ENCODE data around the gene ITPKA.

ITPKA gene

DNA sequence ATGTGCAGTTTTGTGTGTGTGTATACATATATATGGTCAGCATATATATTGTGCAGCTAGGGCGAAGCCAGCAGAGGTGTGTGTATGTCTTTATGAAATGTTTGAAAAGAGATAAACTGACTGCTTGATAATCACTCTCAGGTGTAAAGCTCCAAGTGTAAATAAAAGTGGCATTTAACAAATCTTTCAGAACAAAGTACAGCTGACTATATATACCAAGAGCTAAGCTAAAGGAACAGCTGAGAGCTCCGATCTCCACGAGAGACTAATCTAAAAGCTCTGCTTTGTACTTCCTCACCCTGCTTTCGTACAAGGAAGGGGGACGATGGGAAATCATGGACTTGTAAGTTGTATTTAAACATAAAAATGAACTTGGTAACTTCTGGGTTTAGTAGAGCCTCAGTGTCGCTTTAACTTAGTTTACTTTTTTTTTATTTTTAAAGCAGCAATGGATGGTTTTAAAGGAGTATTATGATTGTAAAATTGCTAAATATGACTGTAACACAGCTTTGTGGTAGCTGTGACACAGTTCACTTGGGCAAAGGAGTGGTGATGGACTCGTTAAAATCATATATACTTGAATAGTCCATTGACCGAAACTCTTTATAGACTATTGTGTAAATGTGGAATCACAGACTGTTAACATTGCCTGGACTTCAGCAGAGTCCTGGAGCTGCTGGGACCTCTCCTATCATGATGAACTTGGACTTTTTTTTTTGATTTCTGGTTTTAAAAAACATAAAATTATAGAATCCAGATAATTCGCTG is 11.4 kb upstream of the ITPKA start:
- no peak for TF ChIP-seq POLR2A (IDR thresholded peaks at IDR 0.05; ENCODE audit: low read depth, low read length)
- FAIRE-seq (no peak), DNase-seq (ENCODE audit: insufficient read length, low spot score) (no peak)

- TF ChIP-seq POLR2A (IDR thresholded peaks at IDR 0.05; ENCODE audit: low read depth, low read length) = no peak
- FAIRE-seq (no peak), DNase-seq (ENCODE audit: insufficient read length, low spot score) (no peak)
These were observed 10.6 kb upstream of the ITPKA start for GRCh38 chr15:41483115-41483514.

GRCh38 chr15:41483519-41483918 is 10.2 kb upstream of the ITPKA start:
- no peak for DNase-seq (ENCODE audit: insufficient read length, low spot score)
- FAIRE-seq = no peak
- TF ChIP-seq POLR2A (IDR thresholded peaks at IDR 0.05; ENCODE audit: low read depth, low read length) = no peak

- DNase-seq (ENCODE audit: insufficient read length, low spot score) (no peak), FAIRE-seq (no peak)
- no peak for TF ChIP-seq POLR2A (IDR thresholded peaks at IDR 0.05; ENCODE audit: low read depth, low read length)
These were observed 8.6 kb upstream of the ITPKA start for GRCh38 chr15:41484937-41485625.

- FAIRE-seq = no peak
- no peak for TF ChIP-seq POLR2A (IDR thresholded peaks at IDR 0.05; ENCODE audit: low read depth, low read length)
- DNase-seq (ENCODE audit: insufficient read length, low spot score) = no peak
These were observed 7.4 kb upstream of the ITPKA start for GRCh38 chr15:41486286-41486685.

DNA sequence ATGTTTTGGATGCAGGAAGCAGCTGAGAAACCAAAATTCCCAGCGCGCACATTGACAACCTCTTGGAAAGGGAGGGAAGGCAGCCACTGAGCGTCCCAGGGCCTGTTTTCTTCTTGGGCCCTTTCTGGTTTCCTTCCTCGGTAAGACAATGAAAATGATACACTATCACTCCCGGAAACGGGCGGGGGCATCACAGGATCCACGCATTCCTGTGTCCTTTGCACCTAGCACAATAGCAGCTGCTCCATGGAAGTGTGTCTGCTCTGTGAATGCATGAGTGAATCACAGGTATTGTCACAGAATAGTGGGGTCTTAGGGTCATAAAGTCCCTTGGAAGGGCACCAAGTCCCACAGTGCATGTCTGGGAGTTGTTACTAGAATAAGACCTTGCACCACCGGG is 6.3 kb upstream of the ITPKA start:
- FAIRE-seq (no peak), DNase-seq (ENCODE audit: insufficient read length, low spot score) (no peak)
- no peak for TF ChIP-seq POLR2A (IDR thresholded peaks at IDR 0.05; ENCODE audit: low read depth, low read length)

DNA sequence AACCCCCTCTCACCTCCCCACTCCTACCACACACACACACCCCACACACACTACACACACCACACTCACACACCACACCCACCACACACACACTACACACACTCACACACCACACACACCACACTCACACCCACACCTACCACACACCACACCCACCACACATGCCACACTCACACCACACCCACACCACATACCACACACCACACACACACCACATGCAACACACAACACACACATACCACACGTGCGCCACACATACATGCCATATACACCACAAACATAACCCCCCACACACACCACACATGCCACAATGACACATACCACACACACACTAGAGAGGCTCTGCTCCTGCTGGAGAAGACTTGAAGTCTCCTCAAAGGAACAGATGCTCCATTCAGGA is 5.9 kb upstream of the ITPKA start:
- DNase-seq (ENCODE audit: insufficient read length, low spot score) = no peak
- FAIRE-seq = no peak
- TF ChIP-seq POLR2A (IDR thresholded peaks at IDR 0.05; ENCODE audit: low read depth, low read length) = no peak

DNA sequence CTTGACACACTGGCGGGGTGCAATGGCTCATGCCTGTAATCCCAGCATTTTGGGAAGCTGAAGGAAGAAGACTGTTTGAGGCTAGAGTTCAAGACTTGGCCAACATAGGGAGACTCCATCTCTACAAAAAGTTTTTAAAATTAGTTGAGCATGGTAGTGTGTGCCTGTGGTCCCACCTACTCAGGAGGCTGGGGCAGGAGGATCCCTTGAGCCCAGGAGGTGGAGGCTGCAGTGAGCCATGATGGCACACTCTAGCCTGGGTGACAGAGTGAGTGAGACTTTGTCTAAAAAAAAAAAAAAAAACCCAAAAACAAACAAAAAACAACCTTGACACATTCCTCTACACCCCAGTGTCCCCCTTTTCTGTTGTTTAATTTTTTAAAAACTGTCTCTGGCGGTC is 4.0 kb upstream of the ITPKA start:
- FAIRE-seq (no peak), DNase-seq (ENCODE audit: insufficient read length, low spot score) (no peak)
- no peak for TF ChIP-seq POLR2A (IDR thresholded peaks at IDR 0.05; ENCODE audit: low read depth, low read length)

- TF ChIP-seq POLR2A (IDR thresholded peaks at IDR 0.05; ENCODE audit: low read depth, low read length) = no peak
- DNase-seq (ENCODE audit: insufficient read length, low spot score) (peak; percentile 99), FAIRE-seq (peak; percentile 89)
These were observed 3.3 kb upstream of the ITPKA start for GRCh38 chr15:41490355-41490754.

DNA sequence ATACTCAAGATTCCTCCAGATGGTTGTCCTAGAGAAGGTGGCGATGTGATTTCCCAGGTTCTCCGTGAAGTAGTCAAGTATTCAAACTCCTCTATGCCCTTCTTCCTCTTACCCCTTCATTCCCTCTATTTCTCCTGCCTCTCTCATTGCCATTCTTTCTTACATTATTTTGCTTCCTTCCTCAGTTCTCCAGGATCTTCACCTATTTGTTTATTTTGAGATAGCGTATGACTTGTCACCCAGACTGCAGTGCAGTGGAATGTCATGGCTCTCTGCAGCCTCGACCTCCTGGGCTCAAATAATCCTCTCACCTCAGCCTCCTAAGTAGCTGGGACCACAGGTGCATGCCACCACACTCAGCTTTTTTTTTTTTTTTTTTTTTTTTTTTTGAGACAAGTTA is 1.8 kb upstream of the ITPKA start:
- FAIRE-seq = no peak

GRCh38 chr15:41492597-41493204 is 973 bp upstream of the ITPKA start:
- FAIRE-seq = no peak
- no peak for DNase-seq (ENCODE audit: insufficient read length, low spot score)
- TF ChIP-seq POLR2A (IDR thresholded peaks at IDR 0.05; ENCODE audit: low read depth, low read length) = no peak

More for the DNA sequence above, 1.8 kb upstream of the ITPKA start:
- TF ChIP-seq POLR2A (IDR thresholded peaks at IDR 0.05; ENCODE audit: low read depth, low read length) = no peak
- no peak for DNase-seq (ENCODE audit: insufficient read length, low spot score)

GRCh38 chr15:41493902-41494189 is 172 bp downstream of the ITPKA start:
- DNase-seq (ENCODE audit: insufficient read length, low spot score) = no peak
- no peak for FAIRE-seq
- TF ChIP-seq POLR2A (IDR thresholded peaks at IDR 0.05; ENCODE audit: low read depth, low read length) = no peak

DNA sequence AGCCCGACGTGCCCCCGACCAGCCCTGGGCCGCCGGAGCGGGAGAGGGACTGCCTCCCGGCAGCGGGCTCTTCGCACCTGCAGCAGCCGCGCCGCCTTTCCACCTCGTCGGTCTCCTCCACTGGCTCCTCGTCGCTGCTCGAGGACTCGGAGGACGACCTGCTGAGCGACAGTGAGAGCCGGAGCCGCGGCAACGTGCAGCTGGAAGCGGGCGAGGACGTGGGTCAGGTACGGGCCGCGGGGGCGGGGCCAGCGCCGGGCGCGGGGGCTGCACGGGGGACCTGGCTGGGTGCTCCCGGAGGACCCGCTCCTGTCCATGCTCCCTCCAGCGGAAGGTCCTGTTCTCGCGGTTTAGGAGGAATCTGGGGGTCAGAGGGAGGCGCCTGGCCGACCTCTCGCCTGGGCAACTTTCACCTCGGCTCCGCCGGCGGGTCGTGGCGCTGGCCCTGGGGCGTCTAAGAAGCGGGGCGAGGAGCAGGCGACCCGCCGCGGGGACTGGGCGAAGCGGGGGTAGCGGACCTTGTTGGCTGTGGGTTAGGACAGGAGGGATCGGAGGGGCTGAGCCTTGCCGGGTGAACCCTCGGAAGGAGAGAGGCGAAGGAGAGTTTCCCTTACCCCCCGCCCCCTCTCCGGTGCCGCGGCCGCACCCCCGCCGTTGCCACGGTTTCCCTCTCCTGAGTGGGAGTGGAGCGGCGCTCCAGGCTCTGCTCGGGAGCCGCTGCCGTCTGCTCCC is 682 bp downstream of the ITPKA start:
- no peak for TF ChIP-seq POLR2A (IDR thresholded peaks at IDR 0.05; ENCODE audit: low read depth, low read length)
- no peak for DNase-seq (ENCODE audit: insufficient read length, low spot score)
- no peak for FAIRE-seq

All from H54 (cell line).